GM19467 (cell line): ENCODE results near the gene DIS3L2.

ENCODE experiments used
- ATAC-seq: cut with Tn5 transposase; IDR thresholded peaks from one replicate; pipeline ENCODE4 v1.9.1; 2021; ENCODE audit warnings: mild to moderate bottlenecking, moderate library complexity; ENCODE audit not compliant: unreplicated experiment

DIS3L2 gene

DNA sequence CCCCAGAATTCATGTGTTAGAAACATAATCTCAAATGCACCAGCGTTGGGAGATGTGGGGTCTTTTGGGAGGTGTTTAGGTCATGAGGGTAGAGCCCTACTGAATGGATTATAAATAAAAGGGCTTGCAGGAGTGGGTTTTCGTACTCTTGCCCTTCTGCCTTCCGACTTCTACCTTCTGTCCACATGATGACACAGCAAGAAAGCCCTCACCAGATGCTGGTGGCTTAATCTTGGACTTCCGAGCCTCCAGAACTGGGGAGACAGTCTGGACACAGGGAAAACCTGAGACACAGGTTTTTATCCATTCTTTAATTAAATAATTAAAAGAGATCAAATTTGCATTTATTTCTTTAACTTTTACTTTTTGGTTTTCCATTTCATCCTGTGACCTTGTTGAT lies 87.8 kb downstream of the DIS3L2 start:
- ATAC-seq = no peak

DNA sequence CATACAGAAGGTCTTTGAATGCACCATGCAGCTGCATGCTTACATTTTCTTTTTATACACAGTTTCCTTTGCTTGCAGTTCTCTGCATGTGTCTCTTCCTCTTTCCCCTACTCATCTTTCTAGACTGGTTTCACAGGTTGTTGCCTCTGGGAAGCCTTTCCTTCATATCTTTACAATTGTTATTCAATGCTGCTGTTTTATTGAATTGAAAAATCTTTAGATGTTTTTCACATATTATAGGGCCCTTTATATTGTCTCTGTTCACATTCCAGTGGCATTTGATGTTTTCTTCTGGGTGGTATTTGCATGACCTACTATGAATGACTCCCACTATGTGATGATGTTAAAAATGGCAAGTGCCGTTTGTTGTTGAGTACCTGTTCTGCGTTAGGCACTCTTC lies 91.1 kb downstream of the DIS3L2 start:
- ATAC-seq = no peak

DNA sequence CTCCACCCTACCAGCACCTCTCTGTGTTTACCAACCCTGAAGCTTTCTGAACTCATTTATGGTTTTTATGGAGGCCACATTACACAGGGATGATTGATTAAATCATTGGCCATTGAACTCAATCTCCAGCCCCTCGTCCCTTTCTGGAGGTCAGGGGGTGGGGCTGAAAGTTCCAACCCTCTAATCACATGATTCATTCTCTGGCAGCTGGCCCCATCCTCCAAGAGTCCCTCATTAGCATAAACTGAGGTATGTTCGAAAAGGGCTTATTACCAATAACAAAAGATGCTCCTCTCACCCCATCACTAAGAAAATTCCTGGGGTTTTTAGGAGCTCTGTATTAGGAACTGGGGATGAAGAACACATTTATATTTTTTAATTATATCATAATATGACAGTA lies 92.3 kb downstream of the DIS3L2 start:
- no peak for ATAC-seq

DNA sequence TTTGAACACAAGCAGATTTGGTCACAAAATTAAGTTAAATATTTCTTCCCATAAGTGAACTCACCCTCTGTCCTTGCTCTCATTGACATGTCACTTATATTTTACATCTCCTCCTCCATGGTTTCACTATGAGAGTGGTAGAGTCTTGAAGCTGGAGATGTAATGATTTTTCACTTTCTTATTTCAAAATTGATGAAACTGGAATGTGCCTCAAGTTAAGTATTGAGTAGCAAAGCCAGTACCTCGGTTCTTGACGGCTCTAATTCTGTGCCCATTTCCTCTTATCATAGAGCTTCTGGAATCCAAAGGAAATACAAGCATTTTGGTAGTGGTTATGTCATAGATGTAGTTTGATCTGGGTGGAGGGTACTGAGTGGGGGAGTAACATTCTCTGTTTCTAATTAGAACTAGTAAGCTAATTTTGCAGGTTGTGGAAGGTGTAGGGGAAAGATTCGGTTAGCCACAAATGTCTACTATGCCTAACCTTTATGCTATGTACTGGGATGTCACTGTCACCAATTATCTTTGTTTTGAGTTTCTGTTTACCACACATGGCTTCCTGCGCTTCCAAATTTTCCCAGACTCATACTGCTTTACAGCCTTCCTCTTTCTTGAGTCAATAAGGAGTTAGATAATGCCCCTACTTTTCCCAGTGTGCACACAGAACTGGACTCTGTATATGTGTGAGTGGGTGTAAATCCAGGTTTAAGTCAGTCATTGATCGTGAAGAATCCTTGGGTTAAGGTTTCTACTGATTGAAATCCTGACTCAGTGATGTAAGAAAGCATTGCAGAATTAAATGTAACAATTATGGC lies 96.8 kb downstream of the DIS3L2 start:
- no peak for ATAC-seq

DNA sequence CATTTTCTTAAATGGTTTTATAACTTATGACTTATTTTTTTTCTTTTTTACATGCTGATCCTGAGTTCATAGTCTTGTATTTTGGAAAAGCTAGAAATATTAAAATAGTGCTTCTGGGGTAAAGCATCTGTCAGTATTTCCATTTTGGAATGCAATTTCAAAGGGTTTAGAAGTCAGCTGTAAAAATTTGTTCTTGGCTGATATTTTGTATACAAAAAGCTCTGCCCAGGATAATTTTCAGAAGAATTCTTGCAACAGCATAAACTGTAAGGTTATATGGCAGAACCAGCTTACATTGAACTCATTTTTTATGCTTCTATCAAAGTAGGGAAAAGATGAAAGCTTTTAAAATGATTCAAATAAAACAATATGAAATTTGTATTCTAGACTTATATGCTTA lies 97.4 kb downstream of the DIS3L2 start:
- ATAC-seq = no peak

DNA sequence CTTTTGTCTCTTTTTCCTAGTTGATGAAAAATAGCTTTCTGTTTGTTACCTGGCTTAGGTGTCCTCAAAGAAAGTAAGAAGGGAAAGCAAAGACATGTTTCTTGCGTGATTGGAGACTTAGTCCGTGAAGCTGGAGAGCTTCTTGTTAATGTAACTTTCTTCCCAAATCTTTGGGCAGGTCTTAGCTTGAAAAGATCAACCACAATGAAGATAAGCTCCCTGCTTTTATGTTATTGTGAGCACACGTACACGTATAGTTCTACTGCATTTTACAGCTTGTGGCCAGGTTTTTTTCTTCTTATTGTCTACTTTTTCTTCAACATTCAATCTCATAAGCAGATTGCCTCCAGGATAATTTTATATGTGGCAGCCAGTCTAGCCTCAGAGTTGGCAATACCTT lies 99.8 kb downstream of the DIS3L2 start:
- no peak for ATAC-seq

DNA sequence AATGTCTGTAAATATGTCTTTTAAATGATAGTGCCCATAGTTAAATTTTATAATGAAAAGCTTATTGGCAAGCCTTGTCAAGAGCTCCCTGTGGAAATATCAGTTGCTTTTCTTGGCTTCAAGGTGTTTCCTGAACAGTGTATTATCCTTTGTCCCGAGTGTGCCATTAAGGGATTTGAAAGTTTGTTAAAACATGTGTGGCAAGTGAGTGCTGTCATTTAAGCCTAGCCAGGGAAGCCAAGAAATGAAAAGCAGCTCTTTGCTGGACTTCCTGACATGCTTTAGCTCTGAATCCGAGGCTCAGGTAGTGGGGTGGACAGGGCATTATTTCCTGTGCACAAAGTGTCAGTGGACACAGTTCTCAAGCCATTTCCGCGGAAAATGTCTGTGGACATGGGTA lies 111.5 kb downstream of the DIS3L2 start:
- ATAC-seq = no peak

DNA sequence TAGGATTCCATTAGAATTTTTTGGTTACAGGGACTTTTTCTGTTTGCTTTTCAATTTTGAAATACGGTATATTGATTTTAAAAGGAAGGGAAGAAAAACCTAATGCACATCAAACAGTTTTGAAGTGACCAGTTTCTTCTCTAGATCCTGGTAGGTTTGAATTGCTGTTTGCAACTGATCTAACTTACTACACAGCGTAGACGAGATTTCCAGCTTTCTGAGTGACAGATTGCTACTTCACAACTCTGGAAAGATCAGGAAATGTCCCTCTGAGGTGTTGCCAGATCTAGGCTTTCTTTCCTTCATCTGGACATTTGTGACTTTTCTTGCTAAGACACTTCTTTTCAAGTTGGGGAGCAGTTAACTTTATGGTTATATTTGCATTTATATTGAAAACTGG lies 112.2 kb downstream of the DIS3L2 start:
- no peak for ATAC-seq

DNA sequence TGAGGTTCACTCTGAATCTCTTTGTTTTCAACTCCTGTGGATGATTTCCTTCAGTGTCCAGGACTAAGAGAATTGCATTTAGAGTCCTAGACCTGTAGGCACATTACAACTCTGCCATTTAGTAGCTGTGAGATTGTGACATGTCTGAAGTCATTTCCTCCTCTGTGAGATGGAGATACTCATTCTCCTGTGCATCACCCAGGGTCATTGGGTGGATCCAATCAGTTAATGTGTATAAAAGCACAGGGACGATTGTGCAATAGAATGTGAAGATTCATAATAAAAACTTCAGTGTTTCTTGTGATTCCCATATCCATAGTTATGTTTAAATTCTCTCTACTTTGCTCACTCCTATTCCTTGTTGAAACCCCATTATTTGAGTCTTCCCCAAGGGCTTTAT lies 113.6 kb downstream of the DIS3L2 start:
- ATAC-seq = no peak

DNA sequence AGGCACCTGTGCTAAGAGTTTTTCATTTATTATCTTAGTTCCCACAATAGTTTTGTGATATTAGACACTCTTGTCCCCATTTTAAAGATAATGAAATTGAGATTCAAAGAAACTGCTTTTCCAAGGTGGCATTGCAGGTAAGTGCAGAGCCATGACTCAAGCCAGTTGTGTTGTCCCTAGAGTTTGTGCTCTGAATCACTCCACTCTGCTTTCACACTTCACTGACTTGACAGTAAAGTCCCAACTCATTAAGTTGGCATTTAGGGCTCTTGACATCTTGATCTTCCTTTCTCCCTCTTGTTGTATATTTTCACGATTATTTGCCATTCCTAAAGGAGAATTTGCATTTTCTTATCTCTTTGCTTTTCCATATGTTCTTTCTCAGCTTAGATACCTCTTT lies 114.3 kb downstream of the DIS3L2 start:
- no peak for ATAC-seq

DNA sequence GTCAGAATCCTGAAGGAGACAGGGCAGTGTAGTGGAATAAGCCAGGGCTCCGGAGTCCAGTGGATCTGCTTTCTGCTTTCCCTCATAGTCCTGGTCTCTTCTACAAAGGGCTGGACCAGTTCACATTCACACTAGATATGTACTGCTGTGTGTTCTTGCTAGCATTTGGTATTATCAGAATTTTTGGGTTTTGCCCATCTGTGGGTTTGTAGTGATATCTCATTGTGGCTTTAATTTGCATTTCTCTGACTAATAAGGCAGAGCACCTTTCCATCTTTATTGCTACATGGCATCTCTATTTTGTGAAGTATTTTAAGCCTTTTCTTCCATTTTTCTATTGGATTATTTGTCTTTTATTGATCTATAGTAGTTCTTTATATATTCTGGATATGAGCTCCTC lies 114.8 kb downstream of the DIS3L2 start:
- ATAC-seq = no peak

DNA sequence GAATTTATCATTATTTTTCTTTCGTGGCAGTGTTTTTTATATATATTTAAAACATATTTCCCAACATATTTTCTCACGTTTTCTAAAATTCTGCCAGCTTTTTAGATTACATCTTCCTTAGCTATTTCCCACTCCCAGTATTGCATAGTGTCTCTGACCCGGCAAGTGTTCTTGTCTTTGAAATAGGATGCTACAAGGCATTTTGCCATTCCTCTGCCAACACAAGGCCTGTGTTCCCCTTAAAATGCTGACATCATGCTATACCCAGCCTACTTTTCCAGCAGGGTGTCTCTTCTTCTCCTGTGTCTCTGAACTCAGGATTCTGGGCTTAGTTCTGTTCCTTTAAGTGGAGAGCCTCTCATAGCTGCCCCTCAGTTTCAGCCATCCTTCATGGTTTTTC lies 115.2 kb downstream of the DIS3L2 start:
- no peak for ATAC-seq

DNA sequence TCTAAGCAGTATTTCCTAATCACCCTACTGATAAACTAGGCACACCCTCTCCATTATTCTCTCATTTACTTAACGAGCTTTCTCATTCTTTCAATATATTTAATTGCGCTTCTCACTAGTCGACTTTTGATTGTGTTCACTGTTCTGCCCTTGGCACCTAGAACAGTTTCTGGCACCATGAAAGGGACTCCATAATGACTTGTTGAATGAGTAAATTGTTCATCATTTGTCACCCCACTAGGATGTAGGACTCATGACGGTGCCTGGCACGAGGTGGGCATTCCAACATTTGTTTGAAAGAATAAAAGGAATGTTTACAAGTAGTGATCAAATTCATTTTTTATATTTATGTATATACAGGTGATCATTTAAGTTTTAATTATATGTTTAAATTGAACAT lies 123.7 kb downstream of the DIS3L2 start:
- no peak for ATAC-seq

DNA sequence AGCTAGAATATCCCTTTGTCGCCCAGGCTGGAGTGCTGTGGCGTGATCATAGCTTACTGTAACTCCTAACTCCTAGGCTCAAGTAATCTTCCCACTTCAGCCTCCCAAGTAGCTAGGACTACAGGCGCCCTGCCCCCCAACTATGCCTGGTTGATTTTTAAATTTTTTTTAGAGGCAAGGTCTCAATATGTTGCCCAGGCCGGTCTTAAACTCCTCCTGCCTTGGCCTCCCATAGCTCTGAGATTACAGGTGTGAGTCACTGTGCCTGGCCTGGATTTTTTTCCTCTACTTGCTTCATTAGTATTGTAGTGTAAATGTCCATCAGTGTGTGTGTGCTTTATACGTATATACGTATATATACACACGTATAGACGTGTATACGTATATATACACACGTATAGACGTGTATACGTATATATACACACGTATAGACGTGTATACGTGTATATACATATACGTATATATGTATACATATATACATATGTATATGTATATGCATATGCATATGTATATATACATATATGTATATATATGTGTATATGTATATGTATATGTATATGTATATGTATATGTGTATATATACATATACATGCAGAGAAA lies 124.4 kb downstream of the DIS3L2 start:
- ATAC-seq = no peak

DNA sequence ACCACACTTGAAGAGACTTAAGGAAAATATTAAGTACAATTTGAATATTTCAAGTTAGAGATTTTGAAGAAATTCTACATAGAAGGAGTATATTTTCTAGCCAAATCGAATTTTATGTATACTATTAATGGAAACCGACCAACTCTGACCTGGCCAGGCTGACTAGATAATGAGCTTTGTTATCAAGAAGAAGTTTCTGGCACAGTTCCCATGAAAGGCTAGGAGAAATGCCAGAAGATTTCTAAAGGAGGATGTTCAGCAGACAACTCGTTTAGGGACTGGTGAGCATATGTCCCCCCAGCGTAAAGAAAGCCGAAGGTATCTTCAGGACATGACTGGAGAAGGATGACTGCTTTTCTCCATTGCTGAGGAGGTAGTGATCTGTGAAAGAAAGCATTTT lies 127.3 kb downstream of the DIS3L2 start:
- no peak for ATAC-seq

DNA sequence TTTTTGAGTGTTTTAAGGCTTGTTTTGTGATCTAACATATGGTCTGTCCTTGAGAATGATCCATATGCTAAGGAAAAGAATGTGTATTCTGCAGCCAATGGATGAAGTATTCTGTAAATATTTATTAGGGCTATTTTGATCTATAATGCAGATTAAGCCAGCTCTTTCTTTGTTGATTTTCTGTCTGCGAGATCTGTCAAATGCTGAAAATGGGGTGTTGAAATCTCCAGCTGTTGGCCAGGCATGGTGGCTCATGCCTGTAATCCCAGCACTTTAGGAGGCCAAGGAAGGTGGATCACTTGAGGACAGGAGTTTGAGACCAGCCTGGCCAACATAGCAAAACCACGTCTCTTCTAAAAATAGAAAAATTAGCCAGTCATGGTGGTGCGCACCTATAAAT lies 132.7 kb downstream of the DIS3L2 start:
- no peak for ATAC-seq

DNA sequence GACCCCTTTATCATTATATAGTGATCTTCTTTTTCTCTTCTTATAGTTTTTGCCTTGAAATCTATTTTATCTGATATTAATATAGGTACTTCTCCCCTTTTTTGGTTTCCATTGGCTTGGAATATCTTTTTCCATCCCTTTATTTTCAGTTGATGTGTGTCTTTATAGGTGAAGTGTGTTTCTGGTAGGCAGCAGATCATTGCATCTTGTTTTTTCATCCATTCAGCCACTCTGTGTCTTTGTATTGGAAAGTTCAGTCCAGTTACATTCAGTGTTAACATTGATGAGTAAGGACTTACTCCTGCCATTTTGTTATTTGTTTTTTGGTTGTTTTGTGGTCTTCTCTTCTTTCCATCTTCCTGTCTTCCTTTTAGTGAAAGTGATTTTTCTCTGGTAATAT lies 133.4 kb downstream of the DIS3L2 start:
- no peak for ATAC-seq

DNA sequence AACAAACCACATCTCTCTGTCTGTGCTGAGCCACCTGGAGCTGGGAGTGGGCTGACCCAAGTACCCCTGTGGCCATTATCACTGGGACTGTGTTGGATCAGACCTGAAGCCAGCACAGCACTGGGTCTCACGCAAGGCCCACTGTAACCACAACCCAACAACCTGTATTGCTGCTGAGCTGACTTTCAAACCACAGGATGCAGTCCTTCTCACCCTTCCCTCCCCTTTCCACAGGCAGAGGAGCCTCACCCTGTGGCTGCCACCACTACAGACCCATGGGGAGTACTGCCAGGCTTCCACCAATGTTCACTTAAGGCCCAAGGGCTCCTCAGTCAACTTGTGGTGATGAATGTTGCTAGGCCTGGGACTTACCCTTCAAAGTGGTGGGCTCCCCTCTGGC lies 135.7 kb downstream of the DIS3L2 start:
- no peak for ATAC-seq

DNA sequence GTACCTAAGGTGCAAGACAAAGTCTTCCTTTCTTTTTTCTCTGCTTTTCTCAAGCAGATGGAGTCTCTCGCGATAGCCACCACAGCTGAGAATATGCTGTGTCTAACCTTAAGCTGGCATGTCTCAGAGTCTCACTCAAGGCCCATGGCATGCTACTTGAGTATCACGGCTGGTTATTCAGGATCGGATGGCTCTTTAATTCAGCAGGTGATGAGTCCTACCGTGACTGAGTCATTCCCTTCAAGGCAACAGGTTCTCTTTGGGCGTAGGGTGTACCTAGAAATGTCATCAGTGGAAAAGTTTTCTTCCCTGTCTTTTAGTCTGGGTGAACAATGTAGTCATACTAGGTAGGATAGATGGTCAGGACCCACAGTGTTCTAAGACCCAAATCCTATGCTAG lies 136.2 kb downstream of the DIS3L2 start:
- ATAC-seq = no peak

DNA sequence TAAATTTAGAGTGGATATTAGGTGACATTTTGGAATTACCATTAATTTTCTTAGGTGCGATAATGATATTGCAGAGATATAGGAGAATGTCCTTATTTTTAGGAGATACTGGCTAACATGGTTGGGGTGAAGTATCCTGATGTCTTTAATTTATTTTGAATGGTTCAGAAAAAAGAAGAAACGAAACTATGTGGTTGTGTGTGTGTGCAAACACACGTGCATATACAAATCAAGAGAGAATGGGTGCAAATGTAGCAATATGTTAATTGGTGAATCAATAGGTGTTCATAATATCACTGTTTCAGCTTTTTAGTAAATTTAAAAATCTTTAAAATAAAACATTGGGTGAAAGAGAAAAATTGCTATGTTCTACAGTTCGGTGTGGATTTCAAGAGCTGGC lies 140.9 kb downstream of the DIS3L2 start:
- no peak for ATAC-seq

DNA sequence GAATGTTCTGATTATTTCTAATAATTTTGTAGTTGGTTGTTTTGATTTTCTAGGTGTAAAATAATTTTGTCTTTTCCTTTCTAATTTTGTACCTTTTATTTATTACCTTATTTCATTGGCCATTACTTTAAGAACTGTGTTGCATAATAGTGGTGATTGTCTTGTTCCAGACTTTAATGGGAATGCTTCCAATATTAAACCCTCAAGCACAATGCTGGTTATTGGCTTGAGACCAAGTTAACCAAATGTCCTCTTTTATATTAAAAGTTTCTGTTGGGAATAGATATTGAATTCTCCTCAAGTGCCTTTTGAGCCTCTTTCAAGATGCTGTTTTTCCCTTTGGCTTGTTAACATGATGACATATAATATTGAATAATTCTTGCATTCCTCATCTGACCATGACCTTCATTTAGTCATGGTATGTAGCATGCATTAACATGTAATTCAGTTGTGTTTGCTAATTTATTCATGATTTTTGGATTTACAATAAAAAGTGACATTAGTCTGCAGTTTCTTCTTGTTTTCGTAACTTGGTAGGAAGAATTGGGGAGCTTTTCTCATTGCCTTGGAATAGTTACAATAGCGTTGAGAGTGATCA lies 141.7 kb downstream of the DIS3L2 start:
- no peak for ATAC-seq

DNA sequence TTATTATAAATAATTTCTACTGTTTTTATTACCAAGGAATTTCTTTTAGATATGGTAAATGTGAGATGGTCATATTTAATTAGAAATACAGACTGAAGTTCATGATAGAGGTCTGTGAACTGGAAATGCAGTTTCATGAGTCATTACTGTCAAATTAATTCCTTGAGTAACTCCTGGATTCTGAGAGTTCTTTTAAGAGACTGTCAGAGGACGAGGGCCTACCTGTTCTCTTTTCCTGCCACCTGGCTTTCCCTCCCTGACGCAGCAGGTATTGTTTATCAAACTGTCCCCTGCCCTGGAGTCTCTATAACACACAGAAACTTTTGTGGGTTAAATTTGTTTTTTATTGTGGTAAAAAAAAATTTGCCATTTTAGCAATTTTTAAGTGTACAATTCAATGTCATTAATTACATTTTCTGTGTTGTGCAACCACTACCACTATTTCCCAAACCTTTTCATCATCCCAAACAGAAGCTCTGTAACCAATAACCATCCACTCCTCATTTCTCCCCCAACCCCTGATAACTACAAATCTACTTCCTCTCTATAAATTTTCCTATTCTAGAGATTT lies 142.6 kb downstream of the DIS3L2 start:
- no peak for ATAC-seq
